Smooth muscle cell (in vitro differentiated cells): ENCODE measurements around the gene WDR6. TPM values are rescaled to one million over a fixed set of nuclear protein-coding genes. Genes with fewer than 3 reads are reported as not detected.

Source experiments
- DNase-seq: peaks from one replicate; lab custom pipeline; 2025; ENCODE audit not compliant: unreplicated experiment; lab: John Stamatoyannopoulos, UW
- H2AFZ ChIP-seq: fragments of 200-600 bp; sonication (generic); 2 replicates; pipeline ENCODE4 v1.6.0; 2016; ENCODE audit warnings: antibody characterized with exemption, low read depth, mild to moderate bottlenecking
- H3F3A ChIP-seq: fragments of 200-600 bp; sonication (generic); 2 replicates; pipeline ENCODE4 v1.6.0; 2017; ENCODE audit warnings: antibody characterized with exemption, low read depth
- H3K27ac ChIP-seq: fragments of 200-600 bp; sonication (generic); 2 replicates; pipeline ENCODE4 v1.5.1; 2016; ENCODE audit warnings: low read depth, mild to moderate bottlenecking
- H3K27me3 ChIP-seq: fragments of 200-600 bp; sonication (generic); 2 replicates; pipeline ENCODE4 v1.6.1; 2016; ENCODE audit warnings: low read depth, mild to moderate bottlenecking
- H3K36me3 ChIP-seq: fragments of 200-600 bp; sonication (generic); 2 replicates; pipeline ENCODE4 v1.5.1; 2016; ENCODE audit warnings: low read depth
- H3K4me1 ChIP-seq: fragments of 200-600 bp; sonication (generic); 2 replicates; pipeline ENCODE4 v1.5.1; 2016; ENCODE audit warnings: low read depth
- H3K4me2 ChIP-seq: fragments of 200-600 bp; sonication (generic); 2 replicates; pipeline ENCODE4 v1.6.0; 2016; ENCODE audit warnings: mild to moderate bottlenecking
- H3K4me3 ChIP-seq: fragments of 200-600 bp; sonication (generic); 2 replicates; pipeline ENCODE4 v1.5.1; 2016; ENCODE audit warnings: mild to moderate bottlenecking
- H3K79me2 ChIP-seq: fragments of 200-600 bp; sonication (generic); 2 replicates; pipeline ENCODE4 v1.6.0; 2016; ENCODE audit warnings: low read depth, mild to moderate bottlenecking
- H3K9ac ChIP-seq: fragments of 200-600 bp; sonication (generic); 2 replicates; pipeline ENCODE4 v1.6.0; 2016; ENCODE audit warnings: low read depth
- H3K9me3 ChIP-seq: fragments of 200-600 bp; sonication (generic); replicated peaks from 2 replicates; pipeline ENCODE4 v1.5.1; 2016; ENCODE audit warnings: low read depth
- H4K20me1 ChIP-seq: fragments of 200-600 bp; sonication (generic); 2 replicates; pipeline ENCODE4 v1.6.0; 2016; ENCODE audit warnings: low read depth
- CTCF ChIP-seq: fragments of 200-600 bp; sonication (generic); IDR thresholded peaks from 2 replicates; pipeline ENCODE4 v1.5.1; 2017; ENCODE audit warnings: borderline replicate concordance, mild to moderate bottlenecking, antibody characterized with exemption; ENCODE audit not compliant: insufficient read depth, poor library complexity, severe bottlenecking
- WGBS: methylation state at CpG from one replicate; pipeline ENCODE4 v1.1.7; 2016; ENCODE audit warnings: low lambda C conversion rate; 5-methylcytosine and 5-hydroxymethylcytosine counted together
- polyA plus RNA-seq: library from polyadenylated mRNA; unstranded; fragments of >200 nt; fragmentation: Nextera tagmentation; extraction: Ambion mirVana; gene quantifications from 2 replicates; pipeline ENCODE4 v1.2.1, GENCODE V29; 2016
- total RNA-seq: library from RNA; depleted of rRNA; stranded (reverse); fragments of >200 nt; gene quantifications from 2 replicates; pipeline ENCODE4 v1.2.3, GENCODE V29; 2014

The WDR6 gene
- total and polyA plus RNA-seq, 2 experiments from 2014 or later, result 61.8 to 86.8 TPM

GRCh38 chr3:49005303-49005680 lies 1.9 kb upstream of the WDR6 start:
- Histone ChIP-seq H3K4me1 (peaks cover 12% of the 10 kb centered on the region), H3K27me3 (no peaks in the 10 kb centered on the region), H3K4me2 (no peak overlapping the region), H3K9ac (no peak overlapping the region), H3K4me3 (no peak overlapping the region), H3K9me3 (no peaks in the 10 kb centered on the region), H3F3A (peaks cover 4% of the 10 kb centered on the region), H3K79me2 (peaks cover 29% of the 10 kb centered on the region), H4K20me1 (peaks cover 24% of the 10 kb centered on the region), H3K27ac (no peak overlapping the region), H2AFZ (no peak overlapping the region), H3K36me3 (no peaks in the 10 kb centered on the region)
- no peak for TF ChIP-seq CTCF
- no peak for DNase-seq
- WGBS, result 100% methylated on average over 3 of the region's 3 CpGs

- H2AFZ ChIP-seq, result no peak overlapping the region
- H3K4me1 ChIP-seq, result peaks cover 12% of the 10 kb centered on the region
- H3K27ac ChIP-seq, result peak overlapping the region; percentile 90
- H3K36me3 ChIP-seq, result no peaks in the 10 kb centered on the region
- H3K9me3 ChIP-seq, result no peaks in the 10 kb centered on the region
- peaks cover 4% of the 10 kb centered on the region for H3F3A ChIP-seq
- no peak for TF ChIP-seq CTCF
- no peak for DNase-seq
- H4K20me1 ChIP-seq, result peaks cover 31% of the 10 kb centered on the region
- H3K4me3 ChIP-seq, result peak overlapping the region; percentile 66
- H3K27me3 ChIP-seq, result no peaks in the 10 kb centered on the region
- peak overlapping the region; percentile 91 for H3K9ac ChIP-seq
- H3K4me2 ChIP-seq, result peak overlapping the region; percentile 91
- 91% methylated on average over 5 of the region's 5 CpGs for WGBS
- peaks cover 36% of the 10 kb centered on the region for H3K79me2 ChIP-seq
These were observed 1.2 kb upstream of the WDR6 start for GRCh38 chr3:49005998-49006397.

- peaks cover 41% of the 10 kb centered on the region for H3K79me2 ChIP-seq
- H3K4me2 ChIP-seq, result peak overlapping the region; percentile 91
- H3K4me1 ChIP-seq, result peaks cover 12% of the 10 kb centered on the region
- H3K9ac ChIP-seq, result peak overlapping the region; percentile 91
- peak overlapping the region; percentile 66 for H3K4me3 ChIP-seq
- H3K27ac ChIP-seq, result peak overlapping the region; percentile 90
- 10% methylated on average over 32 of the region's 32 CpGs for WGBS
- no peak for DNase-seq
- H3K9me3 ChIP-seq, result no peaks in the 10 kb centered on the region
- peaks cover 4% of the 10 kb centered on the region for H3F3A ChIP-seq
- no peak overlapping the region for H2AFZ ChIP-seq
- H3K27me3 ChIP-seq, result no peaks in the 10 kb centered on the region
- no peaks in the 10 kb centered on the region for H3K36me3 ChIP-seq
- TF ChIP-seq CTCF, result no peak
- H4K20me1 ChIP-seq, result peaks cover 37% of the 10 kb centered on the region
These were observed 653 bp upstream of the WDR6 start for GRCh38 chr3:49006408-49007067.
